HL-60 (cell line): Measurements from ENCODE around the gene ARHGEF12.

Source experiments
- DNase-seq, 2 experiments: peaks; one replicate each; pipeline ENCODE4 v3.0.0-alpha.2; 2010 to 2020; ENCODE audit warnings: low read depth in 1 of 2, low spot score in 1 of 2
- H3K27ac ChIP-seq: fragments of 250-450 bp; sonication (Bioruptor Pico); replicated peaks from 2 replicates; pipeline ENCODE4 v1.5.1; 2020; ENCODE audit warnings: mild to moderate bottlenecking, moderate library complexity
- H3K27me3 ChIP-seq: fragments of 250-450 bp; sonication (Bioruptor Pico); 2 replicates; pipeline ENCODE4 v1.5.1; 2021; ENCODE audit warnings: mild to moderate bottlenecking, moderate library complexity; ENCODE audit not compliant: insufficient read depth, poor library complexity, severe bottlenecking
- H3K4me3 ChIP-seq: replicated peaks from 2 replicates; pipeline ENCODE4 v1.5.1; 2011; ENCODE audit warnings: mild to moderate bottlenecking, control low read depth, low read length; ENCODE audit not compliant: insufficient read depth
- GABPA ChIP-seq: IDR thresholded peaks from 2 replicates; pipeline ENCODE4 v1.6.1; 2012; ENCODE audit warnings: low read depth
- POLR2AphosphoS5 ChIP-seq: IDR thresholded peaks from 2 replicates; pipeline ENCODE4 v1.6.1; 2012; ENCODE audit warnings: low read depth
- REST ChIP-seq: IDR thresholded peaks from 2 replicates; pipeline ENCODE4 v1.6.1; 2012; ENCODE audit warnings: low read depth; ENCODE audit not compliant: insufficient replicate concordance
- SPI1 ChIP-seq: IDR thresholded peaks from 2 replicates; pipeline ENCODE4 v1.6.1; 2012; ENCODE audit warnings: low read depth, mild to moderate bottlenecking, borderline replicate concordance
- TF ChIP-seq, protein P1 (sequence below): IDR thresholded peaks from one replicate; pipeline ENCODE4 v1.5.1; 2011; ENCODE audit warnings: low read length, control low read depth, inconsistent platforms; ENCODE audit not compliant: insufficient read depth

The ARHGEF12 gene

DNA sequence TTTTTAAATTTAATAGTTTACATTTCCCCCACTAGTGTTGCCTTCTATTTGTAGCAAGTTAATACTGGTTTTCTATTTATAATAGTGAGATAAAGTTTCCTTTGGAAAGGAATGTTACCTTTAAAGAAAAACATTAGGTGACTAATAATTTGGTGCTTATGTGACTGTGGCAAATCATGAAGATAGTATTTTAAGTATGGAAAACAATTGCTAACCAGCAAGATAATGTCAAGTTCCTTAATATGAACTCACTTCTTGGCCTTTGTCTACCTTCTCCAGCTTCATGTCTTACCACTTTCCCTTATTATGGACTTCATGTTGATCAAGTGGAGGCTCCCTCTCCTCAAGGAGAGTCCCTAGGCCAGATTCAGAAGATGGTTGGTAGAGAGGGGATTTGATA, 27.2 kb downstream of the ARHGEF12 start:
- Histone ChIP-seq H3K27me3 (peaks cover 17% of the 10 kb centered on the region), H3K27ac (no peak overlapping the region), H3K4me3 (no peak overlapping the region)
- DNase-seq: no peak
- TF ChIP-seq, protein P1, sequence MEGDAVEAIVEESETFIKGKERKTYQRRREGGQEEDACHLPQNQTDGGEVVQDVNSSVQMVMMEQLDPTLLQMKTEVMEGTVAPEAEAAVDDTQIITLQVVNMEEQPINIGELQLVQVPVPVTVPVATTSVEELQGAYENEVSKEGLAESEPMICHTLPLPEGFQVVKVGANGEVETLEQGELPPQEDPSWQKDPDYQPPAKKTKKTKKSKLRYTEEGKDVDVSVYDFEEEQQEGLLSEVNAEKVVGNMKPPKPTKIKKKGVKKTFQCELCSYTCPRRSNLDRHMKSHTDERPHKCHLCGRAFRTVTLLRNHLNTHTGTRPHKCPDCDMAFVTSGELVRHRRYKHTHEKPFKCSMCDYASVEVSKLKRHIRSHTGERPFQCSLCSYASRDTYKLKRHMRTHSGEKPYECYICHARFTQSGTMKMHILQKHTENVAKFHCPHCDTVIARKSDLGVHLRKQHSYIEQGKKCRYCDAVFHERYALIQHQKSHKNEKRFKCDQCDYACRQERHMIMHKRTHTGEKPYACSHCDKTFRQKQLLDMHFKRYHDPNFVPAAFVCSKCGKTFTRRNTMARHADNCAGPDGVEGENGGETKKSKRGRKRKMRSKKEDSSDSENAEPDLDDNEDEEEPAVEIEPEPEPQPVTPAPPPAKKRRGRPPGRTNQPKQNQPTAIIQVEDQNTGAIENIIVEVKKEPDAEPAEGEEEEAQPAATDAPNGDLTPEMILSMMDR: no peak
- TF ChIP-seq SPI1: no peak
- no peak for TF ChIP-seq REST
- no peak for TF ChIP-seq POLR2AphosphoS5
- no peak for TF ChIP-seq GABPA

DNA sequence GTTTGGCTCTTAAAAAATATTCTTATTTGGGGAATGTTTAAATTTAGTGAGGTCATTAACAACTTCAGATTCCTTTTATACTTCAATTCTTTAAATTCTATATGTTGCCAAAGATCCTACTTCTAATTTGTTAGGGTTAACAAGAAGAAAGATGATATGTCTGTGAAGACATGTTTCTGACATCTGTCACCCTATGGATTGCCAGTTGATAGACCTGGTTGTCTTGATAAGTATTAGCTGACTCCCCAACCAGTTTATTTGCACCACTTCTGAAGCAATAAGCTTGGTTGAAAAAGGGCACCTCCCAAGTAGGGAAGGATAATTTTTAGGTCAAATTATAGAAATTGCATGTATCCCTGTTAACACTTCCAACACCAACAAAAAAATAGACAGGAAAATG, 29.3 kb downstream of the ARHGEF12 start:
- Histone ChIP-seq H3K27ac (no peak overlapping the region), H3K27me3 (peaks cover 14% of the 10 kb centered on the region), H3K4me3 (no peak overlapping the region)
- TF ChIP-seq, protein P1: no peak
- no peak for TF ChIP-seq SPI1
- no peak for TF ChIP-seq POLR2AphosphoS5
- TF ChIP-seq GABPA: no peak
- no peak for TF ChIP-seq REST
- no peak for DNase-seq

- H3K27ac ChIP-seq: no peak overlapping the region
- DNase-seq: no peak
- TF ChIP-seq POLR2AphosphoS5: no peak
- TF ChIP-seq, protein P1: no peak
- TF ChIP-seq GABPA: no peak
- no peak for TF ChIP-seq SPI1
- peaks cover 21% of the 10 kb centered on the region for H3K27me3 ChIP-seq
- H3K4me3 ChIP-seq: no peak overlapping the region
Observed at GRCh38 chr11:120372296-120372695, 36.1 kb downstream of the ARHGEF12 start.

DNA sequence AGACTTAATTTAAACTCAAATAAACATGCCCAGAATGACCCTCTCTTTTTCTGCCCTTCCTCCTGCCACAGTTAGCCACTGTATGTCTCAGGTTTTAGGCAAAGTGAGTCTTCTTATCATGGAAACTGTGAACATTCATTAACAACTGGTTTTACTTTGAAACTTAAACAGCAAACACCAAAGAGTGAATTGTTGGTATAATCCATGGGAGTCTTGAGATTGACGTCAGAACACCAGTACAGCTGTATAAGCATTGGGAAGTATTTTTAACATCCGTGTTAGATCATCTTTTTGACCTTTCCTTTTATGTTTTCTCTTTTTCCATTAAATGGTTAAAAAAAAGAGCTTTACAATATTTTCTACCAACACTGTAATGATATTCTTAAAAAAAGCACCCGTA, 38.9 kb downstream of the ARHGEF12 start:
- DNase-seq: no peak
- TF ChIP-seq SPI1 (no peak), POLR2AphosphoS5 (no peak), GABPA (no peak), REST (no peak)
- TF ChIP-seq, protein P1: no peak
- Histone ChIP-seq H3K4me3 (no peak overlapping the region), H3K27me3 (peaks cover 16% of the 10 kb centered on the region), H3K27ac (no peak overlapping the region)
